GM13976 (cell line): ENCODE results near the gene CYP4F11.
"Not testable (repeated sequence)": the region's sequence is repeated elsewhere in the genome, so short reads cannot be mapped to it uniquely, and the experiment has no call there.

Source experiments
- DNase-seq: peaks from one replicate; pipeline ENCODE4 v3.0.0; 2012; ENCODE audit warnings: low spot score
- in situ Hi-C: fragments of 300-500 bp; cut with MboI; formaldehyde crosslinking; loops from one replicate; pipeline ENCODE4 v1.12.0; 2022; ENCODE audit warnings: low sequenced_read_pairs, mixed read lengths, inconsistent platforms; ENCODE audit not compliant: unreplicated experiment
- TF ChIP-seq, protein P1 (sequence below): IDR thresholded peaks from 2 replicates; pipeline ENCODE4 v1.5.1; 2012; ENCODE audit warnings: borderline replicate concordance, mild to moderate bottlenecking; ENCODE audit not compliant: insufficient read depth; ENCODE audit errors: extremely low read depth, missing control alignments, control extremely low read depth

CYP4F11 gene

DNA sequence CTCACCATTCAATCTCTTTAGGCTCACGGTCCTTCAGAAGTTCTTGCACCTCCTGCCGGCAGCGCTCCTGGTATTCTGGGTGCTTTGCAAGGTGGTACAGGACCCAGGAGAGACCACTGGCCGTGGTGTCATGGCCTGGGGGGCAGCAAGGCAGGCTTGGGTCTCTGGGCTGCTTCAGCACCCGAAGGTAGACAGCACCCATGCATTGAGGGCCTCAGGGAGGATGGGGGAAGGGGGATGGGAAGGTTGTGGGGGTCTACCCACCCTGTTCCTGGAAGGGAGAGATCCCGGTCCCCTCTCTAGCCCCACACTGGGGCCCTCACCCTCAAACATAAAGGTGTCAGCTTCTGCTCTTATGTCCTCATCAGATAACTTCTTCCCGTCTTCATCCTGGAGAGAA lies 48.4 kb downstream of the CYP4F11 start:
- TF ChIP-seq, protein P1, sequence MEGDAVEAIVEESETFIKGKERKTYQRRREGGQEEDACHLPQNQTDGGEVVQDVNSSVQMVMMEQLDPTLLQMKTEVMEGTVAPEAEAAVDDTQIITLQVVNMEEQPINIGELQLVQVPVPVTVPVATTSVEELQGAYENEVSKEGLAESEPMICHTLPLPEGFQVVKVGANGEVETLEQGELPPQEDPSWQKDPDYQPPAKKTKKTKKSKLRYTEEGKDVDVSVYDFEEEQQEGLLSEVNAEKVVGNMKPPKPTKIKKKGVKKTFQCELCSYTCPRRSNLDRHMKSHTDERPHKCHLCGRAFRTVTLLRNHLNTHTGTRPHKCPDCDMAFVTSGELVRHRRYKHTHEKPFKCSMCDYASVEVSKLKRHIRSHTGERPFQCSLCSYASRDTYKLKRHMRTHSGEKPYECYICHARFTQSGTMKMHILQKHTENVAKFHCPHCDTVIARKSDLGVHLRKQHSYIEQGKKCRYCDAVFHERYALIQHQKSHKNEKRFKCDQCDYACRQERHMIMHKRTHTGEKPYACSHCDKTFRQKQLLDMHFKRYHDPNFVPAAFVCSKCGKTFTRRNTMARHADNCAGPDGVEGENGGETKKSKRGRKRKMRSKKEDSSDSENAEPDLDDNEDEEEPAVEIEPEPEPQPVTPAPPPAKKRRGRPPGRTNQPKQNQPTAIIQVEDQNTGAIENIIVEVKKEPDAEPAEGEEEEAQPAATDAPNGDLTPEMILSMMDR = no peak
- in situ Hi-C loops = no loop called here
- no peak for DNase-seq

DNA sequence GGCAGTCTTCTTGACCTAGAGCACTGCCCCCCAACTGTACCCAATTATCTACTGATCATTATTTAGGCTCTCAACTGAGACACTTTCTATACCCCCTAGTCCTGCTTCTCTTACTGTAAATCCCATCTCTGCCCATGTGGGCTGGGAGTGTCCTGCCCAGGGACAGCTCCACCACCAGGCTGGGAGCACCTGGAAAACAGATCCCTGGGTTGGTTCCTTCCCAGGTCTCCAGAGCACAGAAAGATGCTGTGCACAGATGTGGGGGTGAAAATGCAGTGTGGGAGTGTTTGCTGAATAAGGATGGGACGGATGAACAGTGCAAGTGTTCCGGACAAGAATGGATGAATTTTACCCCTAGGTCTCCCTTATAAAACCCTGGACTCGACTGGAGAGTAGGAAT lies 49.2 kb downstream of the CYP4F11 start:
- in situ Hi-C loops = no loop called here

DNA sequence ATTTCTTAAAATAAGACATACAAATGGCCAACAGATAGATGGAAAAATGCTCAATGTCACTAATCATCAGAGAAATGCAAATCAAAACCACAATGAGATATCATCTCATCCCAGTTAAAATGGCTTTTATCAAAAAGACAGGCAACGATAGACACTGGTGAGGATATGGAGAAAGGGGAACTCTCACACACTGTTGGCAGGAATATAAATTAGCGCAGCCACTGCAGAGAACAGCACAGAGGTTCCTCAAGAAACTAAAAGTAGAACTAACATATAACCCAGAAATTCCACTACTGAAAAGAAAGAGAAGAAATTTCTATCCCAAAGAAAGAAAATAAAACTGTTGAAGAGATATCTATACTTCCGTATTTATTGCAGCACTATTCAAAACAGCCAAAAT lies 51.0 kb downstream of the CYP4F11 start:
- DNase-seq, in situ Hi-C loops: not testable (repeated sequence)

More for the DNA sequence above, 49.2 kb downstream of the CYP4F11 start:
- TF ChIP-seq, protein P1 = no peak
- no peak for DNase-seq

DNA sequence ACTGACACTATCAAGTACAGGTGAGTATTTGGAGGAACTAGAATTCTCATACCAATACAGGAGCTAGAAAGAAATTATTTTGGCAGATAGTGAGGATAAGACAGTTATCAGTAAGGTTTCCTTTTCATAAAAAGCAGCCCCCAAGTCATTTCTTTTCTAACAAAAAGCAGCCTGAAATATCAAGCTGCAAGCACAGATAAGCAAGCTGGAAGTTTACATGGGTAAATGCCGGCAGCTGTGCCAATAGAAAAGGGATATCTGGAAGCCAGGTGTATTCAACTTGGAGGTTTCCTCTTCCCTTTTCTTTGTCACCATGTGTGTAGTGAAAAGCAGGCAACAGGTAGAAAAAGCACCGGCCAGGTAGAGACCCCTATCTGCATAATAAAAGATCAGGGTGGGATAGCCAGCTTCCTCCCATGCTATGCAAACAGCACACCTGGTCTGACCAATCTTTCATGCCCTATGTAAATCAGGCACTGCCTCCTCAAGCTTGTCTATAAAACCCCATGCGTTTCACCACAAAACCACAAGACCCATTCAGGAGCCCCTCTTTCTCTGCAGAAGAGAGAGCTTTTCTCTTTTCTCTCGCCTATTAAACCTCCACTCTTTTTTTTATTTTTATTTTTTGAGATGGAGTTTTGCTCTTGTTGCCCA lies 59.4 kb downstream of the CYP4F11 start:
- no peak for DNase-seq
- in situ Hi-C loops = no loop called here

DNA sequence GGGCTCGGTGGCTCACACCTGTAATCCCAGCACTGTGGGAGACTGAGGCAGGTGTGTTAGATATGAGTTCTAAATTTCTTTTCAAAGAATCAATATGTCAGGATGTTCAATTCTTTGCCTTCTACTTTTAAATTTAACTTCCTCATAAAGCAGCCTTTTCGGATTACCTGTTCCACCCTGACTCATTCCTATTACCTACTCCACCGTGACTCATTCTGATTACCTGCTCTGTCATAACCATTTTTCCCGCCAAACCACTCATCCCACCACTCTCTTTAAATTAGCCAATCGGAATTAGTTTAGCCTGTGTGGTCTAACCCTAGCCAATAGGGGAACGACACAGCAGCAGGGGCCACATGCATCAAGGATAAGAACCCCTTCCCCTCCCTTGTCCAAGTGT lies 60.6 kb downstream of the CYP4F11 start:
- DNase-seq, in situ Hi-C loops: not testable (repeated sequence)

More for the DNA sequence above, 59.4 kb downstream of the CYP4F11 start:
- TF ChIP-seq, protein P1 = no peak

DNA sequence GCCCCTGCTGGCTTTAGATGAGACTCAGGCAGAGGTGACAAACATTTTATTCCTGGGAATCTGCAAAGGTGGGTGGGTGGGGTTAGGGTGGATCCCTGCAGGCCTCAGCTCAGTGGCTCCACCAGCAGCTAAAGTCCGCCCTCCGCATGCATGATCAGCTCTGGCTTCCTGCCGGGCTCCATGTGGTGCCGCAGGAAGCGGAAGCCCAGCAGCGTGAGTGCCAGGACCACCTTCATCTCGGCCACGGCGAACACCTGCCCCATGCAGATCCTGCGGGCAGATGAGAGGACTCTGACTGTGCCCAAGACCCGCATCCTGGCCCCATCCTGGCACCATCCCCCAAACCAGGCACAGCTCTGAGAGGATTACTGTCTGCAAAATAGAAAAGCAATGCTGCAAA lies 62.8 kb downstream of the CYP4F11 start:
- TF ChIP-seq, protein P1 = no peak
- DNase-seq = peak; percentile 46
- in situ Hi-C loops = no loop called here

DNA sequence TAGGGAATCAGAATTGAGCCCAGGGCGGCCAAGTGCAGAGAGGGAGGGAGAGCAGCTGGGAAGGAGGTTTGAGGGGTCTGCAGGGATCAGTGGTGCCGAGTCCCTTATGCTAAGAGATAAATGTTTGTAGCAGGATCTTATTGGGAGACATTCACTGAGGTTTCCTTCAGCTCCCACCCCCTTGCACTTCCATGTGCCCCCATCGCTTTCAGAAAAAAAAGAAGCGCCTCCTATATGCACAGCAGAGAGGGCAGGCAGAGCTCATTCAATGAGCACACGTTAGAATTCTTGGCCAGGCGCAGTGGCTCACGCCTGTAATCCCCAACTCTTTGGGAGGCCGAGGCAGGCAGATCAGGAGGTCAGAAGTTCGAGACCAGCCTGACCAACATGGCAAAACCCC lies 64.5 kb downstream of the CYP4F11 start:
- no peak for DNase-seq

More for the DNA sequence above, 64.5 kb downstream of the CYP4F11 start:
- in situ Hi-C loops = no loop called here
- TF ChIP-seq, protein P1 = no peak
